ENCODE data around the gene XIRP1.

Gene XIRP1

GRCh38 chr3:39149498-39150147 lies 42.8 kb downstream of the XIRP1 start:
- Mint-ChIP-seq H3K36me3 (ENCODE audit: low read depth) (peaks cover 9% of the 10 kb centered on the region), H3K27ac (peak overlapping the region; percentile 99), H3K27me3 (ENCODE audit: low read depth, poor library complexity) (no peaks in the 10 kb centered on the region), H3K4me3 (peak overlapping the region; percentile 95), H3K9me3 (no peaks in the 10 kb centered on the region), H3K4me1 (peaks cover 85% of the 10 kb centered on the region)
- no peak for TF ChIP-seq CTCF (IDR thresholded peaks at IDR 0.05)
- DNase-seq, result no peak

GRCh38 chr3:39149059-39149455 lies 43.3 kb downstream of the XIRP1 start:
- Mint-ChIP-seq H3K9me3 (no peaks in the 10 kb centered on the region), H3K4me1 (peaks cover 83% of the 10 kb centered on the region)

GRCh38 chr3:39148435-39149058 lies 43.8 kb downstream of the XIRP1 start:
- Mint-ChIP-seq H3K27me3 (ENCODE audit: low read depth, poor library complexity) (no peaks in the 10 kb centered on the region), H3K36me3 (ENCODE audit: low read depth) (peaks cover 20% of the 10 kb centered on the region), H3K9me3 (no peaks in the 10 kb centered on the region), H3K4me3 (peak overlapping the region; percentile 95), H3K4me1 (peaks cover 82% of the 10 kb centered on the region), H3K27ac (peak overlapping the region; percentile 99)
- TF ChIP-seq CTCF (IDR thresholded peaks at IDR 0.05), result no peak
- no peak for DNase-seq

More at GRCh38 chr3:39149059-39149455, 43.3 kb downstream of the XIRP1 start:
- Mint-ChIP-seq H3K27ac (peak overlapping the region; percentile 99), H3K27me3 (ENCODE audit: low read depth, poor library complexity) (no peaks in the 10 kb centered on the region), H3K4me3 (peak overlapping the region; percentile 95), H3K36me3 (ENCODE audit: low read depth) (peaks cover 15% of the 10 kb centered on the region)
- no peak for DNase-seq
- TF ChIP-seq CTCF (IDR thresholded peaks at IDR 0.05), result no peak

GRCh38 chr3:39147711-39148434 lies 44.5 kb downstream of the XIRP1 start:
- peak overlapping the region; percentile 99 for H3K27ac Mint-ChIP-seq
- no peaks in the 10 kb centered on the region for H3K27me3 Mint-ChIP-seq (ENCODE audit: low read depth, poor library complexity)
- no peaks in the 10 kb centered on the region for H3K9me3 Mint-ChIP-seq
- DNase-seq, result no peak
- peaks cover 26% of the 10 kb centered on the region for H3K36me3 Mint-ChIP-seq (ENCODE audit: low read depth)
- H3K4me1 Mint-ChIP-seq, result peaks cover 82% of the 10 kb centered on the region
- peak overlapping the region; percentile 73 for H3K4me3 Mint-ChIP-seq
- TF ChIP-seq CTCF (IDR thresholded peaks at IDR 0.05), result no peak

GRCh38 chr3:39146611-39147591 lies 45.5 kb downstream of the XIRP1 start:
- Mint-ChIP-seq H3K9me3 (no peaks in the 10 kb centered on the region), H3K4me1 (peaks cover 78% of the 10 kb centered on the region), H3K27ac (peak overlapping the region; percentile 99), H3K4me3 (peak overlapping the region; percentile 73), H3K36me3 (ENCODE audit: low read depth) (peaks cover 32% of the 10 kb centered on the region), H3K27me3 (ENCODE audit: low read depth, poor library complexity) (no peaks in the 10 kb centered on the region)
- DNase-seq, result peak; percentile 33
- no peak for TF ChIP-seq CTCF (IDR thresholded peaks at IDR 0.05)

Data from nephron progenitor cell (in vitro differentiated cells).